A549 treated with Mapracorat at 1 μM for 4 hours (cell line): ENCODE measurements around the gene XRCC2. TPM values are rescaled to one million over a fixed set of nuclear protein-coding genes. Genes with fewer than 3 reads are reported as not detected.

Source experiments
- total RNA-seq: library from RNA; stranded (reverse); fragments of 200-300 nt; extraction: Qiagen RNA extraction; gene quantifications from 5 replicates; pipeline ENCODE4 v1.2.3, GENCODE V29; 2022

Gene XRCC2
- total RNA-seq = 3.5 to 4.9 TPM (median 4.7 TPM) in 5 replicates

DNA sequence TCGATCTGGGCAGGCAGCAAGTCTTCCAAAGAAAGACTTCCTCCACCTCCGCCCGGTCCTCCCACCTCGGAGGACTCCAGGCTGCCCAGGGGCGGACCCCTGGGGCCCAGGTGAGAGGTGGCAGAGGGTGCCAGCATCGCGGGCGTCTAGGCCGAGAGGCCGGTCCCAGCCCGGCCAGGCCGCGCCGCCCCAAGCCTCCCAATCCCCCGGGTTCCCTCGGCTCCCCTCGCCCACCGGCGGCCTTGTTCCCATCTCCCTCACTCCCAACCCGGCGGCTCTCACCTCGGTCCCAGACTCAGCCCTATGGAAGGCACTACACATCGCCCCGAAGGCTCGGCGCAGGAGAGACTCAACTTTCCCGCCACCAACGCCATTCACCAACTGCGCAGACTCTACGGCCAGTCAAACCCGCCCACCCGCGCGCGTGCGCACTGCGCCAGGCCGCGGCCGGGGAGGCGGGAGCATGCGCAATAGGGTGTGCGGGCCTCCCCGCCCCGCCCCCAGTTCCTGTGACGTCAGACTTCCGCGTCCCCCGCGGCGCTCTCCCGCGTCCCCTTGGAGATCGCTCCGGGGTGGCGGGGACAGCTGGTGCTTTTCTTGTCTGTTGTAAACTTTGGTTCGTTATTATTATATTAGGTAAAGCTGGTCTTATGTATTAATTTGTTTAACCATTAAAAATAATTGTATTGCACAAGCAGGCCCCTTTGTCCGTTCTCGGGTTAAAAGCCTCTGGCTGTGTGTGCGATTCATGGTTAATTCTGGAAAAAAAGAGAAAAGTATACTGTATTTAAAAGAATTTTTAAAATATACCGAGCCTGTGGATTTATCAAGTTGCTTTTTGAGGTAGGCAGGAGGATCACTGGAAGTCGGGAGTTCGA is at the start of gene XRCC2:
Gene XRCC2 (minus strand): TSS at position 383 of the 878 bp plus-strand sequence. CDS start 62 bp downstream, at position 321.

Other genes with a start within 250 kb of the XRCC2 start
- 6.1 to 8.1 TPM (median 7.2 TPM) in 5 replicates for gene KMT2C, start 240.1 kb downstream of the XRCC2 start, total RNA-seq
- 9.7 to 13.5 TPM (median 10.6 TPM) in 5 replicates for gene ACTR3B, start 83.6 kb upstream of the XRCC2 start, total RNA-seq